HepG2 (cell line): ENCODE data around the gene COA3. TPM values are rescaled to one million over a fixed set of nuclear protein-coding genes. Genes with fewer than 3 reads are reported as not detected.

Source experiments
- ATF5 ChIP-seq: sonication (generic); formaldehyde crosslinking; IDR thresholded peaks from 2 replicates; pipeline ENCODE4 v1.4.0; 2020; ENCODE audit warnings: mild to moderate bottlenecking, low read depth, missing genetic modification reagents
- BATF2 ChIP-seq: sonication (generic); formaldehyde crosslinking; IDR thresholded peaks from 2 replicates; pipeline ENCODE4 v1.8.0; 2022; ENCODE audit warnings: mild to moderate bottlenecking, missing genetic modification reagents, moderate library complexity
- DNMT1 ChIP-seq: sonication (generic); formaldehyde crosslinking; IDR thresholded peaks from 2 replicates; pipeline ENCODE4 v1.5.1; 2020; ENCODE audit warnings: mild to moderate bottlenecking, missing genetic modification reagents
- FOXK1 ChIP-seq: sonication (generic); formaldehyde crosslinking; IDR thresholded peaks from 2 replicates; pipeline ENCODE4 v1.4.0; 2020; ENCODE audit warnings: low read depth, missing genetic modification reagents, borderline replicate concordance
- ISL2 ChIP-seq: sonication (generic); formaldehyde crosslinking; IDR thresholded peaks from 2 replicates; pipeline ENCODE4 v1.5.0; 2020; ENCODE audit warnings: missing genetic modification reagents
- SIN3B ChIP-seq: fragments of 150-350 bp; IDR thresholded peaks from 2 replicates; pipeline ENCODE4 v1.6.1; 2014; ENCODE audit warnings: low read length
- SKI ChIP-seq: fragments of 450-650 bp; IDR thresholded peaks from one replicate; pipeline ENCODE4 v1.6.1; 2018; ENCODE audit warnings: mild to moderate bottlenecking; ENCODE audit not compliant: partially characterized antibody
- TARDBP ChIP-seq: sonication (generic); formaldehyde crosslinking; IDR thresholded peaks from 2 replicates; pipeline ENCODE4 v1.8.0; 2022; ENCODE audit warnings: mild to moderate bottlenecking, missing genetic modification reagents
- TCF7 ChIP-seq: sonication (generic); IDR thresholded peaks from 2 replicates; pipeline ENCODE4 v1.6.1; 2016; ENCODE audit warnings: antibody characterized with exemption, low read depth
- TP53 ChIP-seq: sonication (generic); formaldehyde crosslinking; conservative IDR thresholded peaks from 2 replicates; pipeline ENCODE4 v1.4.0; 2020; ENCODE audit warnings: missing genetic modification reagents
- U2AF2 ChIP-seq: fragments of 200-400 bp; formaldehyde crosslinking; IDR thresholded peaks from 2 replicates; pipeline ENCODE4 v1.6.1; 2017; ENCODE audit warnings: low read depth, mild to moderate bottlenecking, low read length
- ZBTB34 ChIP-seq: sonication (generic); formaldehyde crosslinking; IDR thresholded peaks from 2 replicates; pipeline ENCODE4 v1.8.0; 2022; ENCODE audit warnings: mild to moderate bottlenecking, missing genetic modification reagents
- ZBTB7B ChIP-seq: sonication (generic); formaldehyde crosslinking; IDR thresholded peaks from 2 replicates; pipeline ENCODE4 v1.4.0; 2020; ENCODE audit warnings: missing genetic modification reagents
- ZNF160 ChIP-seq: sonication (generic); formaldehyde crosslinking; IDR thresholded peaks from 2 replicates; pipeline ENCODE4 v1.8.0; 2022; ENCODE audit warnings: mild to moderate bottlenecking, inconsistent platforms, missing genetic modification reagents
- ZNF282 ChIP-seq: fragments of 450-650 bp; IDR thresholded peaks from 2 replicates; pipeline ENCODE4 v1.6.1; 2018; ENCODE audit not compliant: partially characterized antibody
- ZNF414 ChIP-seq: sonication (generic); formaldehyde crosslinking; IDR thresholded peaks from 2 replicates; pipeline ENCODE4 v1.5.0; 2020; ENCODE audit warnings: missing genetic modification reagents
- ZNF569 ChIP-seq: sonication (generic); formaldehyde crosslinking; IDR thresholded peaks from 2 replicates; pipeline ENCODE4 v1.5.0; 2020; ENCODE audit warnings: mild to moderate bottlenecking, missing genetic modification reagents, moderate library complexity, borderline replicate concordance
- ZNF703 ChIP-seq: sonication (generic); formaldehyde crosslinking; IDR thresholded peaks from 2 replicates; pipeline ENCODE4 v1.5.1; 2020; ENCODE audit warnings: missing genetic modification reagents, mild to moderate bottlenecking, moderate library complexity, borderline replicate concordance
- ZNF737 ChIP-seq: sonication (generic); formaldehyde crosslinking; IDR thresholded peaks from 2 replicates; pipeline ENCODE4 v1.5.0; 2020; ENCODE audit warnings: missing genetic modification reagents, mild to moderate bottlenecking, borderline replicate concordance
- ZNF775 ChIP-seq: sonication (generic); formaldehyde crosslinking; IDR thresholded peaks from 2 replicates; pipeline ENCODE4 v1.4.0; 2020; ENCODE audit warnings: missing genetic modification reagents, mild to moderate bottlenecking, moderate library complexity, borderline replicate concordance
- polyA plus RNA-seq, 8 experiments: library from polyadenylated mRNA; depleted of rRNA in 3 of 8; stranded (reverse) in 7 of 8; unstranded in 1 of 8; fragments of >200 nt; fragmentation: Illumina TruSeq in 4 of 8; extraction: Trizol in 4 of 8; gene quantifications; 2 replicates each; pipeline versions ENCODE4 v1.2.1 to v1.2.3, GENCODE V29; 2011 to 2016; ENCODE audit warnings: low read depth in 4 of 8, missing spikeins in 1 of 8, mixed read lengths in 1 of 8; ENCODE audit not compliant: insufficient read depth in 1 of 8
- total RNA-seq, 5 experiments: library from RNA; depleted of rRNA; stranded (reverse); fragments of >200 nt; fragmentation: Illumina TruSeq; extraction: Trizol; gene quantifications; 2 replicates each; pipeline ENCODE4 v1.2.3, GENCODE V29; 2016; ENCODE audit warnings: low read depth in 1 of 5
- TF ChIP-seq, protein P1 (sequence below): sonication (generic); formaldehyde crosslinking; IDR thresholded peaks from 2 replicates; pipeline ENCODE4 v1.8.0; 2022; ENCODE audit warnings: missing genetic modification reagents, mild to moderate bottlenecking, borderline replicate concordance
- TF ChIP-seq, protein P2 (sequence below): sonication (generic); formaldehyde crosslinking; IDR thresholded peaks from 2 replicates; pipeline ENCODE4 v1.8.0; 2022; ENCODE audit warnings: missing genetic modification reagents, low read depth, mild to moderate bottlenecking, borderline replicate concordance

The COA3 gene
- total and polyA plus RNA-seq, 2 of the 13 experiments (the other 11 are each of a cell fraction or from before 2014, with no cell fraction given): 133 to 202 TPM

GRCh38 chr17:42797067-42798007, 1.2 kb downstream of the COA3 start (continued):
- TF ChIP-seq ZBTB34 (CRISPR knock-in tag) (no peak), ZBTB7B (CRISPR knock-in tag) (no peak; the same call in 1 of the 2 replicates), TARDBP (CRISPR knock-in tag) (peak; percentile 36; the same call in 1 of the 2 replicates), ATF5 (CRISPR knock-in tag) (no peak), U2AF2 (no peak), FOXK1 (CRISPR knock-in tag) (no peak), ISL2 (CRISPR knock-in tag) (0 out of 2 replicates have a peak, but pooled peaks have one; percentile 33), BATF2 (no peak), ZNF282 (no peak), DNMT1 (CRISPR knock-in tag) (no peak; the same call in 1 of the 2 replicates), ZNF703 (CRISPR knock-in tag) (no peak), ZNF414 (CRISPR knock-in tag) (0 out of 2 replicates have a peak, but pooled peaks have one; percentile 21), SKI (no peak), ZNF737 (CRISPR knock-in tag) (no peak), TCF7 (no peak), ZNF569 (CRISPR knock-in tag) (no peak), ZNF160 (CRISPR knock-in tag) (no peak), TP53 (CRISPR knock-in tag) (no peak), SIN3B (no peak), ZNF775 (CRISPR knock-in tag) (no peak)
- TF ChIP-seq, protein P1, sequence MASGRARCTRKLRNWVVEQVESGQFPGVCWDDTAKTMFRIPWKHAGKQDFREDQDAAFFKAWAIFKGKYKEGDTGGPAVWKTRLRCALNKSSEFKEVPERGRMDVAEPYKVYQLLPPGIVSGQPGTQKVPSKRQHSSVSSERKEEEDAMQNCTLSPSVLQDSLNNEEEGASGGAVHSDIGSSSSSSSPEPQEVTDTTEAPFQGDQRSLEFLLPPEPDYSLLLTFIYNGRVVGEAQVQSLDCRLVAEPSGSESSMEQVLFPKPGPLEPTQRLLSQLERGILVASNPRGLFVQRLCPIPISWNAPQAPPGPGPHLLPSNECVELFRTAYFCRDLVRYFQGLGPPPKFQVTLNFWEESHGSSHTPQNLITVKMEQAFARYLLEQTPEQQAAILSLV (CRISPR knock-in tag): peak; percentile 82; the same call in 1 of the 2 replicates
- TF ChIP-seq, protein P2, sequence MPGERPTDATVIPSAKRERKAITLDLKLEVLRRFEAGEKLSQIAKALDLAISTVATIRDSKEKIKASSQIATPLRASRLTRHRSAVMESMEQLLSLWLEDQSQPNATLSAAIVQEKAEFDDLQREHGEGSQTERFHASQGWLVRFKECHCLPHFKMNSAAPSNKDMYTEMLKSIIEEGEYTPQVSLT: 0 out of 2 replicates have a peak, but pooled peaks have one; percentile 17
